NCI-H1417 treated with DMSO at 0.1 percent for 48 hours (cell line): ENCODE measurements around the gene FAHD2A.
"Not testable (repeated sequence)": the region's sequence is repeated elsewhere in the genome, so short reads cannot be mapped to it uniquely, and the experiment has no call there.

ENCODE experiments used
- DNase-seq: peaks from one replicate; lab custom pipeline; 2025; lab: John Stamatoyannopoulos, UW

The FAHD2A gene

DNA sequence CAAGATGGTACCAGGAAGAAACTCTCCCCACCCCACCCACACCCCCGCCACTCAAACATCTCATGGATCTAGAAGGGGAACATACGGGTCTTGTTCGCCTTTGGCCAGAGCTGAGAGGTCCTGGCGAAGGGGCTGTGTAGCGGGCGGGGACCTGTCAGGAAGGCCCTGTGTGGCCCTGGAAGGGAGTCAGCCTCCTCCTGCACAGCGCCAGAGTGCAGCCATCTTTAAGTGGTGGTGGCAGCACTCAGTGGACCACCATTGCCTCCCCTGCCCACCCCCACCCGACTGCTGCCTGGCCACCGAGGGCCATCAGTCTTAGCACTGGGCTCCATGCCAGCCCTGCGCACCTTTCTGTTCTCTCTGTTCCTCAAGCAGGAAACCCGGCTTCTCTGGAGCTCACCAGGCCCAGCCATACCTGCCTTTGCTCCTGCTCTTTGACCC is 11.6 kb upstream of the FAHD2A start:
- DNase-seq: no peak

DNA sequence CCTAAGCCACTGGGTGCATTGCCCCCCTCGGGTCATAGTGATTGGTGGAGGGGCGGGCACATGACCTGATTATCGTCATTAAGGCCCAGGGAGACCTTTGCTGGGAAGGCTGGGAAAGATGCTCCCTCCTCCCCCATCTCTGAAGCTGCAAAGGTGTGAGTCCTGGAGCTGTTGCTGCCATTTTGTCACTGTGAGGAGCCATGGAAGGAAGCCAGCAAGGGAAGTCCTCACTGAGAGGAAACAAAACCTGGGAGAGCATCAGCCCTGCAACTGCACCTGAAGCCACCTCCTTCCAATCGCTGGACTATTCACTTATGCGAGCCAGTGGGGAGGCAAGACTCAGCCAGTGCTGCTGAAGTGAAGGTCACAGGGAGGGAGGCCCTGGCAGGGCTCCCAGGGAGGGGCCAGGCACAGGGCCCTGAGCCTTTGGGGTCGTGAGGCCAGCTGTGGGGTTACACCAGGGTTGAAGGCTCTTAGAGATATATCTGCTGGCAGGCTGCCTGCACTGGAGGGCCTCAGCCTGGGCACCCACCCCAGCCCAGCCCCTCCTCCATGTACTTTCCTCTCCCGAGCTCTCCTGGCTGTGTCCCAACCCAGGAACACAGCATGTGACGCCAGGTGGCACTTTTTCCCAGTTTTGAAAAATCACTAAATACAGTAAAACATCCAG is 10.7 kb upstream of the FAHD2A start:
- DNase-seq: no peak

DNA sequence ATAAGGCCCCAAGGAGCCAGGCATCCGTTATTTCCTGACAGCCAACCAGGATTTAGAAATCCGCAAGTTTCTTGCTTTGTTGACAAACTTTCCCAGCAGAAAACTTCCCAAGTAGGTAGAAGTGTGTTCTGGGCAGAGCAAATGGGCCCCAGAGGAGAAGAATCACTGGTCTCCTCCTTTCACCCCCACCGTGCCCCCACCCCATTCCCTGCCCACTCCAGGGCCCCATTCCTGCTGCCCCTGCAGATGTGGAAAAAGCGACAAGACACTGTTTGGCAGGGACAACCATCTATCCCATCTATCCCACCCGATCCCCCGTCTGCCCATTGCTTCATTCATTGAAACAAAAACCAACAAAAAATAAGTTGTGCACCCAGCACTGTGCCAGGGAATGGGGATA is 10.2 kb upstream of the FAHD2A start:
- no peak for DNase-seq

DNA sequence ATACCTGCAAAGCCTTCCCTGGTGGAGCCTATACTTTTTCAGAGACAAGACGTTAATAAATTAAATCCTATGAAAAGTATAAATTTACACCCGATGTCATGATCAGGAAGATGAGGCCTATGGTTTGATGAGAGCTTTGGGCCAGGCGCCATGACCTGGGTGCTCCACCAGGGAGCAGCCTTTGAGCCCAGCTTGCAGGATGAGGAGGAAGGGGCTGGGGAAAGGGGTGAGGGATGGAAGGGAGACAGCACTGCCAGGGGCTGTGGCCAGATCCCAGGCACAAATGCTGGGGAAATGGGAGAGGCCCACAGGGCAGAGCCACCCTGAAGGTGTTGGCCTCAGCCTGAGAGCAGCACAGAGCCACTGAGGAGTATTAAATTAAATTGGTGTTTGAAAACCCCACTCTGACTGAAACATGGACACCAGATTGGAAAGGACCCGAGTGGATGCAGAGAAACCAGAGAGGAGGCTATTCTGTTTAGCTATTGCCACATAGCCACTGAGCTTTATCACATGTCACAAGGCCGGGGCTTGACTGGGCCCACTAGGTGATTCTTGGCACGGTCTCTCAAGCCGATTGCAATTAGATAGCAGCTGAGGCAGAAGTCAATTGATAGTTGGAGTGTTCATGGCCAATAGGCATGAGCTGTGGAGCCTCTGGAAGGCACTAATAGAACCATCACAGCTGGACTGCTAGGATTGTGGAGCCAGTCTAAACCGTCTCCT is 9.6 kb upstream of the FAHD2A start:
- DNase-seq: no peak

DNA sequence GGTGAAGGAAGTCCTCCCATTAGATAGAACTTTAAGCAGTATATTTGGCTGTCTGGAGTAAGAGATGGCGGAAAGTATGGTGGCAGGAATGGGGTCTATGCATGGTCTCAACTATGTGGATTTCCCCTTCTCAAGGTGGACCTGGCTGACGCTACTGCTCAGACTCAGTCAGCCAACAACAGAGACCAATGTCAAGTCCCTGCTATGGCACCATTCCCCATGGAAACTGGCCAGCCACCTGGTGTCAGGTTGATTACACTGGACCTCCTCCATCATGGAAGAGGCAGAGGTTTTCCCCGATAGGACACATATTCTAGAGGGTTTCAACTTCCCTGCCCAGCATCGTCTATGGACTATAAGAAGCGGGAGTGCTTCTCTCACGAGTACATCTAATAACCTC is 8.6 kb upstream of the FAHD2A start:
- DNase-seq: no peak

DNA sequence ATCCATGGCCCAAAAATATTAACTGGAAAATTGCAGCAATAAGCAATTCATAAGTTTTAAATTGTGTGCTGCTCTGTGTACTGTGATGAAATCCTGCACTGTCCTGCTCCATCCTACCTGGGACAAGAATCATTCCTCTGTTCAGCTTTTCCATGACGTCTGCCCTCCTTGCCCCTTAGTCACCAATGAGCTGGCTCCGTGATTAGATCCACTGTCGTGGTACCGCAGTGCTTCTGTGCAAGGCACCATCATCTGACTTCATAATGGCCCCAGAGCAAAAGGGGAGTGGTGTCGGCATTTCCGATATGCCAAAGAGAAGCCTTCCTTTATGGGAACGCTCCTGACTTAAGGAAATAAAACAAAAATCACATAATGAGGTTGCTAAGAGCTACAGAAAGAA is 3.4 kb upstream of the FAHD2A start:
- no peak for DNase-seq

DNA sequence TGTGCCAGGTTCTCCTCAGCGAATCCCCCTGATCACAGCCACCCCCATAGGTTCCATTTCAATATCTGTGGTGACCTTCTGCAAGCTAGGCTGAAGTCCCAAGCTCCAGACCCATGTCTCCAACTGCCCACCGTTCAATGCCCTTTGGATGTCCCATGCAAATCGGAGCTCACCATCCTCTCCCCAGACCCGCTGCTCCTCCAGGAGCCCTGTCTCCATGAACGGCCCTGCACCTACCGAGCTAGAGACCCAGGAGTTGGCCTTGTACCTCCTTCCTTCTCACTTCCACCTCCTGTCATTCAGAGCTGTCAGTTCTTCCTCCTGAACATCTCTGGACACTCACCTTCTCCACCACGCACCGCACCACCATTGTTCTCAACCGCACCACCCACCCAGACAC is 1.0 kb upstream of the FAHD2A start:
- DNase-seq: no peak

DNA sequence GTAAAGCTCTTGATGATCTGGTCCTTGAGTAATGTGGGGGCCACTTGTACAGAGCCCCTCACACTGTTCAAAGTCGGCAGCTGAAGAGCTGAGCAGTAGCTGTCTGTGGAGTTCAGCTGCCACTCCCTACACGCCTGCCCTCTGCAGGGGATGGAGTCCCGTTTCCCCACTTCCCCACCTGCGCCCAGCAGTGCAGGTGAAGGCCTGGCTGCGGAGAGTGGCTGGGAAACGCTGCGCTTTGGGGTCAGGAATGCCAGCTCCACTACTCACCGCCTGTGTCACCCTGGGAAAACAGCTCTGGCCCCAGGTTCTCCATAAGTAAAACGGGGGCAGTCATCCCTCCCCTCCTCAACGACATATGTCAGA is 521 bp upstream of the FAHD2A start:
- DNase-seq: not testable (repeated sequence)

DNA sequence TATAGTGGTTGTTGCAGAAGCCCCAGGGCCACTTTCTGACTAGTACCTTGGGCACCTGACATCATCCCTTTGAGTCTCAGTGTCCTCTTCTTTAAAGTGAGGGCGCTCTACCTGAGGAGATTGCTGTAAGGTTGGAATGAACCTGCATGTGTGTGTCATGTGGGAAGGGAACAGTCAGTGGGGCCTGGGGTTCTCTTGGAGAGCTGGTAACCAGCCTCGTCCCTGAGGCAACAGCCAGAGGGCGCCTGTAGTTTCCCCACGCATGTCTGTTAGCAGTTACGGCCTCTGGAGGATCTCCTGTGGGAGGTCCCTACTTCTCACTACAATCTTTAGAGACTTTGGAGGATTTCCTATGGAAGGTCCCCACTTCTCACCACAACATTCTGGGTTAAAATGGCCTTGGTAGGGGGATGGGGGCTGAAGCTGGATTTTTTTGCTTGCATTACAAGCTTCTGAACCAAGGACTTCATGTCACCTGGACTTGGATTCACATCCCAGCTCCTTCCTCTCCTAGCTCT is 755 bp downstream of the FAHD2A start:
- not testable (repeated sequence) for DNase-seq

DNA sequence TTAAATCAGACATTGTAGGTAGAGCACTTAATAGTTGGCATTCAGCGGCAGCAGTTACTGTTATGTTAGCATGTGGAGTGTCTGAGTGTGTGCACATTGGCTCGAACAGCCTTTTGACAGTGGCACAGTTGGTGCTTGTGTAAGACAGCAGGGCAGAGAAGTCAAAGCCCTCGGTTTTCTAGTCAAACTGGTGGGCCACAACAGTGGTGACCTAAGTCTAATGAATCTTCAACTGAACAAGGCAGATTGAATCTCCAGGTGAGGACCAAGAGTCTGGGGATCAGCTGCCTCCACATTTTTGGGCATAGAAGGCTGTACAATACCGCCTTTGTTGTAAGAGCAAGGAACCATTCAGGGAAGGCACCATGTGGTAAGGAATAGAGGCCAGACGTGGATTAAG is 1.3 kb downstream of the FAHD2A start:
- not testable (repeated sequence) for DNase-seq

DNA sequence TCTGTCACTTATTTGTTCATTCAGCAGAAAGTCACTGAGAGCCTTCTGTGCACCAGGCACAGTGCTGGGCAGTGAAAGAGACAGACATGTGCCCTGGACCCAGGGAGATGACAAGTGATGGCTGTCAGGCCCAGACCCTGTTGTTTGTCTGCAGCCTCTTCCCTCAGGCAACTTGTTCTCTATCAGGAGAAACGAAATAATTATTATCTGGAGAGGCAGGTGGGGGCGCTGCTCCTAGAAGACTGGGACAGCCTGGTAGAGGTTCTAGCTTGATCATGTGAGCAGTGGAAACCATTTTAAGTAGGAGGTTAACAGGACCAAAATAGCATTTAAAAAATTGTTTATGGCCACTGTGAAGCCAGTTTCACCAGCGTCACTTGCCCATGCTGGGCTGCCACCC is 2.2 kb downstream of the FAHD2A start:
- not testable (repeated sequence) for DNase-seq

DNA sequence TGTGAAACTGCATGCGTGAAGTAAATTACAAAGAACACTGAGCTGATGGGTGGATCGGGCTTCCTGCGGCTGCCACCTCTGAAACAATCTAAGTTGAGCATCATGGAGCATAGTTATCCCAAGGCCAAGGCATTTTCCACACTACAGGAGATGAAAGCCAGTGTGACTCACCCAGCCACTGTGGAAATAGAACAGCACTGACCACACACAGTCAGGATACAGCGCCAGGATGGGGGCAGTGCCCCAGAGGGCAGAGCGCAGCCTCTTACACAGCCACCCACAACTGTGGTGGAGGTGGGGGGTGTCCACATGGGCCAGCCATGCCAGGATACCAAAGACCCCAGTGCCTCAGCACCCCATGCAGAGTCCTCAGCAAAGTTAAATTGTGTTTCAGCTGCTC is 8.7 kb downstream of the FAHD2A start:
- not testable (repeated sequence) for DNase-seq

DNA sequence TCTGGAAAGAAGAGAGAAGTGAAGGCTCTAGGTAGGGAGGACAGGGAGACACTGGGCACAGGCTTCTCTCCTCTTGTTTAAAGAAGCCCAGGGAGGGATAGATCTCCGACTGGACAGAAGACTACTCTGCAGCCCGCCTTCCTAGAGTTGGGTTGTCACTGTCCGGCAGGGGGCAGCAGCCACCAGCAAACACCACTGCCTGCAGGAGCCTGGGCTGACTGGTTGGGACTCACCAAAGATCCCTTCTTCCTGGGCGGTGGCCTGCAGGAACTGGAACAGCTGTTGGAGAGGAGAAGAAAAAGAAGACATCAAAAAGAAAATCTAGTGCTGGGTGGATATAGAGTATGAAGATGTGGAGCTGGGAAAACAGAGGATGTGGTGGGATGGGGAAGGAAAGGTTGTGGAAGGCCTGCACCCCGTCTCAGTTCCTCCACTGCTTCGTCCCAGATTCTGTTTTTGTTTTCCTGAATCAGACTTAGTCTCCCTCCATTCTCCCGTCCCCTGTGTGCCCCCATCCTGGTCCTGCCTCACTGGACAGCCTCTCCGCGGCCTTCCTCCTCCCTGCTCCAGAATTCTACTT is 11.6 kb downstream of the FAHD2A start:
- peak; percentile 9 for DNase-seq

DNA sequence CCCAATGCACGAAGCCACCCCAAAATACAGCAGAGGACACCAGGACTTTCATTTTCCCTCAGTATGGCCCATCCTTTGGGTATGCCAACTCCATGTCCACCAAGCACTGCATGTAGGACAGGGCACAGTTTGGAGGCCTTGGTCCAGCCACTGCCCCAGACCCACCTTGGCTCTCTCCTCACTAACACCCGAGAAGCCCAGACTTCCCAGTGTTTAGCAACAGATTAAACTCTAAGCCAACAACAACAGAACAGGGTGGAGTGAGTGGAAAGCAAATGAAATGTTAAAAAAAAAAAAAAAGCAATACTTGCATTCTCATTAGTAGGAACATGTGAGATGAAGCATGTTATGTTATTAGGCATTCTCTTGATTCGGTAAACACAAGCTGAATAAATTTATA is 12.6 kb downstream of the FAHD2A start:
- DNase-seq: not testable (repeated sequence)

DNA sequence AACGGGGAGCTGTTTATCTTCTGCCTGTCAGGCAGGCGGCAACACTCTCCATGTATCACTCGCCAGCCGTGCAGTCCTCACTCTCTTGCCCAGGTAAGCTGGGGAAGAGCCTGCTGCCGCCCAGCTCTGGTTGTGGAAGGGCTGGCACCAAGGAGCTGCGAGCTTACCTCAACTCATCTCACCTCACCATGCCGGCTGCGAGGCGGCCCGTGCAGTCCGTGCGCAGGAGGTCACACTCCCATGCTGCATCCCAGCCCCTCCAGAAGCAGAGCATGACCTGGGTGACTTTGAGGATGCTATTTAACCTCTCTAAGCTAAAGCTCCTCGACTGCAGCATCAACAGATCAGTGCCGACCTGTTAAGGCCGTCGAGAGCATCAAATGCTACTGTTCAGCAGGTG is 13.1 kb downstream of the FAHD2A start:
- not testable (repeated sequence) for DNase-seq

DNA sequence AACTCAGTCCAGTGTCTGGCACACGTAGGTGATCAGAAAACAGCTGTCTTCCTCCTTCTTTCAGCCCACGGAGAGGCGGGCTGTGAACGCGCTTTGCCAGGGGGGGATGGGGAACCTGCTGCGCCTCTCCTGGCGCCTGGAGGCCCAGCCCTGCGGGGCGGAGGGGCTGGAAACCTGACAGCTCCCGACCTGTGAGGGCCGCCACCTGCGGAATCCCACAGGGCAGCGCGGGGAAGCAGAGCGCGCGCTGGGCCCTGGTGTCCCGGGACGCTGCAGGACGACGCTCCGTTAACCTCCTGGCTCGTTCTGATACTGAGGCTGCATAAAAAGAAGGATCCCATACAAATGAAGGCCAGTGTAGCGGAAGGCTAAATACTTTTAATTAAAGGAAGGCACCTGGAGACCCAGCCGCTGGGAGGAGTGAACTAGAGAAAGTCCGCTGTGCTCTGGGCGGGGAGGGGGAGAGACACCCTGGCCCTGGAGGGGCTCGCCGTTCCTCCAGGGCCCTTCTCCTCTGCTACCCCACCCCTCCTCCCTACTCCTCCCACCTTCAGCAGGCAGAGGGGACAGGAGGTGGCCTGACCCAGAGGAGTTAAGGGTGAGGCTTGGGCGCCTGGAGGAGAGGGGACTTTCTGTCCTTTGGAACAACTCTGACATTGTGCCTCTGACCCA is 24.8 kb downstream of the FAHD2A start:
- not testable (repeated sequence) for DNase-seq

DNA sequence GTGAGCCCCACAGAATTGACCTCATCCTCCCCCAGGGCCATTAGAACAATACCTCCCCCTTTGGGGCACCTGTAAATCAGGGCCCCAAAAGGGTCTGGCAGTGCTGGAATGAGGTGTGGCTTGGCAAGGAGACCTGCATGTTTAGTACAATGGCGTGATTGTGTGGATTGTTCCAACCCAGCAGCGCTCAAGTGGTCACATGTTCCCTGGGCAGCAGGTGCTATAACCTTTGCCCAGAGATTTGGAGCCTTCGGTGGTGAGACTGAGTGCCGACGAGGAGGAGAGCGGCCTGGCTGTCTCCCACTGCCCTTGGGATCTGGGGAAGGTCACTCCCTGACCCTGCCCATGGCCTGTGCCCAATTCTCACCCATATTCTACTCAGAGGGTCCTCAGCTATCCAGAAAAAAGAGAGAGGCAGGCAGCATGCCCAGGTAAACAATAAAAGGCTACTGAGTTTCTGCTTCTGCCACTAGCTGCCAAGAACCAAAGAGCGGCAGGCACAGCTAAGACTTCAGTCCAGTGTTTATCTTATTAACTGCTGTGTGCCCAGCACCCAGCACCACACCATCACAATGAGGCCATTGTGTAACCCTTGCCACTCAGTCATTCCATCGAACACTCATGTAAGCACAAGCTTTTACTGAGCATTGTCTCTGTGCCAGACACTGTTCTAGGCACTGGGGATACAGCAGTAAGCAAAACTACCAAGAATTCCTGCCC is 27.4 kb downstream of the FAHD2A start:
- DNase-seq: not testable (repeated sequence)

DNA sequence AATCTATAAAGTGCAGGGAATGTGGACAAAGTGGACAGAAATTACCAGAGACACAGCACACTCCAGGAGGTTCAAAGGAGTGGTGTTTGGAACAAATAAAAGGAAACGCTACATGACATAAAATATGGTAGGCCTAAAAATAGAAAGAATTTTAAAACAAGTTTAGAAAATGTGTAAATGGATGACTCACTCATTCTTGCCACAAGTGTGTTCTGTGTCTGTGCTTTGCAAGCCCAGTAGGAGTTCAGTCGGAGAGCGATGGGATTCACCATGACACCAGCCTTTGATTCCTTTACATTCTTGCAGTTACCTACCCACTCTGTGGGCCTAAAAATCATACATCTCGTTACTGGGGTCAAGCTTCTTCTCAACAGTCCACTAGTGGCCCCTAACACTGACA is 30.9 kb downstream of the FAHD2A start:
- DNase-seq: not testable (repeated sequence)

DNA sequence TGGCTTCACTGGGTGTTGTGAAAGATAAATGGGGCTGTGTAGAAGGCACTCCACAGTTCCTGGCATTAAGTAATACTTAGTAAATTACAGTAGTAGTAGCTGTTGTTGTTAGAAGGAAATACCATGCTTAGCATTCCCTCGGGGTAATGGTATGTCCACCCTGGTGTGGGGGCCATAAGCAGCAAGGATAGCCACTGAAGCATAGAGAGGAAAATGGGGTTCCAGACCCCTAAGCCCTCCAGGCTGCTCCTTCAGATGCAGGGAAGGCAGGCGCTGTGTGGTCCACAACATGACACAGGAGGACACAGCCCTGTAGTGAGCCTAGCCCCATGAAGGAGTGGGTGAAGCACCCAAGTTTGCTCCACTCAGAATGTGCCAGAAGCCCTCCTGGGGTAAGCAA is 31.5 kb downstream of the FAHD2A start:
- not testable (repeated sequence) for DNase-seq

DNA sequence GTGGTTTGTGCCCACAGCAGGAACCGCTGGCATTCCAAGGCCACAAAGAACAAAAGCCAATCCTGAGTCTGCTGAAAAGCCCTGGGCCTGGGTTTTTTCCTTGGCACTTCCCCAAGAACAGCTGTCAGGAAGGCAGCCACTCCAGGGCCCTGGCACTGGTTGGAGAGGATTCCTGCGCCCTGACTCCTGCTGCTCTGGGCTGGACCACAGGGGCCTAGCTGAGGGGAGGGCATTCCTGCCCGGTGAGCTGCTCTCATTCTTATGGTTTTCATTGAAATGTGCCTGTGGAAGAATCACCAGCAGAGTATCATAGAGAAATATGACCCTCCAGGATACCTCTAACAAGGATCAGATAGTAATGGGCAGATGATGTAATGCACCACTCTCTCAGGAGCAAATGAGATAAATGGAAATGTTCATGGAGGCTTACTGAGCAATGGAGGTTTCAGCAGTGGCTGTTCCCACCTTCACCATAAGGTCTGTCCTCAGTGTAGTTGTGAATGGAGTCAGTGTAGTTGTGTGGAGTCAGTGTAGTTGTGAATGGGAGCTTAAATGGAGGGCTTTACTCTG is 32.1 kb downstream of the FAHD2A start:
- DNase-seq: not testable (repeated sequence)

DNA sequence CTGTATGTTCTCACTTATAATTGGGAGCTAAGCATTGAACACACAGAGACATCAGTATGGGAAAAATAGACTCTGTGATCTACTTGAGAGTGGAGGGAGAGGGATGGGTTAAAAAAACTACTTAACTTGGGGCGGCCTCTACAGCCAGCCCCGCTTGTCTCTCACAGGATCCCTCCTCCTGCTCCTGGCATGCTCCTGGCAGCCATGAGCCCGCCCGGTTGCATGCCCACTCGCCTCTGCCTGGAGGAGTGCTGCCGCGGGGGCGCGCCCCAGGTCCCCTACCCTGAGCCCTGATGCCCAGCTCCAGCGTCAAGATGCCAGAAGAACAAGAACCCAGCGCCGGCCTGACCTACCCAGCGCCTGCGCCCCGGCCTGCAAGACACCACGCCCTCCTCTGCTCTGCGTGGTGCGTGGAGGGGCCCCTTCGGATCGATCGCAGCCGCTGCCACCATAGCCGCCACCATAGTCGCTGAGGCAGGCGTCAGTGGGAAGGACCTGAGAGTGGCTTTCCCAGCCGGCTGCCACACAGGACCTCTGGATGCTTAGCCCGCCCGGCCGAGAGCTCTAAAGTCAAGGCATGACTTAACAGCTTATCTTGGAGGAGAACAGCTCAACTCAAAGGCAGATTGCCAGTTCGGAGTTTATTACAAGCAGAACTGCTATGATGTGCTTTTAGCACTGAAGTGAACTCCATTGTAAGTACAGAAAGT is 32.8 kb downstream of the FAHD2A start:
- DNase-seq: not testable (repeated sequence)
